ENCODE measurements around the gene RGPD8.

RGPD8 gene

GRCh38 chr2:112459372-112459771 lies 25.9 kb upstream of the RGPD8 start:
- H3K36me3 ChIP-seq (ENCODE audit: control insufficient read depth, low read length): no peaks in the 10 kb centered on the region
- H3K4me1 ChIP-seq (ENCODE audit: control insufficient read depth, low read length): no peaks in the 10 kb centered on the region
- no peaks in the 10 kb centered on the region for H3K9me2 ChIP-seq (replicated peaks; ENCODE audit: control insufficient read depth, low read length)
- H3K4me3 ChIP-seq (ENCODE audit: low read length): no peak overlapping the region
- no peak for TF ChIP-seq EZH2phosphoT487 (IDR thresholded peaks at IDR 0.05; ENCODE audit: borderline replicate concordance, low read length)
- TF ChIP-seq, protein P1, sequence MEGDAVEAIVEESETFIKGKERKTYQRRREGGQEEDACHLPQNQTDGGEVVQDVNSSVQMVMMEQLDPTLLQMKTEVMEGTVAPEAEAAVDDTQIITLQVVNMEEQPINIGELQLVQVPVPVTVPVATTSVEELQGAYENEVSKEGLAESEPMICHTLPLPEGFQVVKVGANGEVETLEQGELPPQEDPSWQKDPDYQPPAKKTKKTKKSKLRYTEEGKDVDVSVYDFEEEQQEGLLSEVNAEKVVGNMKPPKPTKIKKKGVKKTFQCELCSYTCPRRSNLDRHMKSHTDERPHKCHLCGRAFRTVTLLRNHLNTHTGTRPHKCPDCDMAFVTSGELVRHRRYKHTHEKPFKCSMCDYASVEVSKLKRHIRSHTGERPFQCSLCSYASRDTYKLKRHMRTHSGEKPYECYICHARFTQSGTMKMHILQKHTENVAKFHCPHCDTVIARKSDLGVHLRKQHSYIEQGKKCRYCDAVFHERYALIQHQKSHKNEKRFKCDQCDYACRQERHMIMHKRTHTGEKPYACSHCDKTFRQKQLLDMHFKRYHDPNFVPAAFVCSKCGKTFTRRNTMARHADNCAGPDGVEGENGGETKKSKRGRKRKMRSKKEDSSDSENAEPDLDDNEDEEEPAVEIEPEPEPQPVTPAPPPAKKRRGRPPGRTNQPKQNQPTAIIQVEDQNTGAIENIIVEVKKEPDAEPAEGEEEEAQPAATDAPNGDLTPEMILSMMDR (IDR thresholded peaks at IDR 0.05; ENCODE audit: low read depth, low read length, poor library complexity, severe bottlenecking): no peak
- H3K4me2 ChIP-seq (ENCODE audit: low read length): no peak overlapping the region
- no peaks in the 10 kb centered on the region for H3K9me3 ChIP-seq (ENCODE audit: control insufficient read depth, insufficient read depth, low read length)
- no peaks in the 10 kb centered on the region for H3F3A ChIP-seq (ENCODE audit: control insufficient read depth, insufficient read depth)
- H3K27ac ChIP-seq (ENCODE audit: low read depth, low read length): no peak overlapping the region
- H3K79me2 ChIP-seq (ENCODE audit: control insufficient read depth, low read length): no peaks in the 10 kb centered on the region
- H4K20me1 ChIP-seq (ENCODE audit: control insufficient read depth, insufficient read depth, low read depth, low read length): no peaks in the 10 kb centered on the region
- peaks cover 6% of the 10 kb centered on the region; the same call in 1 of the 2 replicates for H3K27me3 ChIP-seq (ENCODE audit: control insufficient read depth, low read length)

DNA sequence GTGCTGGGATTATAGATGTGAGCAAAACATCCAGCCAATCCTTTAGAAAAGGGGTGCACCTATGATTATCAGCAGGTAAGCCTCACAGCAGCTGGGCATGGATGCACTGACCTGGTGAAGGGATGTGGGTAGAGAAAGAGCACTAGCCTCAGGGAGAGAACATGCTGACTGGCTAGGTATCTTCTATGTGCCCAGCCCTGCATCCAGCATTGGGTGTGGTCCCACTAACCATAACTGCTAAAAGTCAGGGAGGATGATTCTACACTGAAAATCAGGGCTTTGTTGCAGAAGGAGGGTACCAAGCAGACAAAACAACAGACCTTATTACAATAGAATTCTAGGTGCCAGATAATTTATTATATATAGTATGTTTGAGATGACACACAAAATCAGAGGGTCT lies 21.1 kb upstream of the RGPD8 start:
- Histone ChIP-seq H3K4me2 (ENCODE audit: low read length) (no peak overlapping the region), H3K27ac (ENCODE audit: low read depth, low read length) (no peak overlapping the region), H3K9me3 (ENCODE audit: control insufficient read depth, insufficient read depth, low read length) (0 out of 2 replicates have a peak, but pooled peaks cover 5% of the 10 kb centered on the region), H3K27me3 (ENCODE audit: control insufficient read depth, low read length) (0 out of 2 replicates have a peak, but pooled peaks cover 2% of the 10 kb centered on the region), H3K79me2 (ENCODE audit: control insufficient read depth, low read length) (no peaks in the 10 kb centered on the region), H3K4me3 (ENCODE audit: low read length) (no peak overlapping the region), H3K4me1 (ENCODE audit: control insufficient read depth, low read length) (no peaks in the 10 kb centered on the region), H3F3A (ENCODE audit: control insufficient read depth, insufficient read depth) (no peaks in the 10 kb centered on the region), H3K36me3 (ENCODE audit: control insufficient read depth, low read length) (no peaks in the 10 kb centered on the region), H3K9me2 (replicated peaks; ENCODE audit: control insufficient read depth, low read length) (no peaks in the 10 kb centered on the region), H4K20me1 (ENCODE audit: control insufficient read depth, insufficient read depth, low read depth, low read length) (no peaks in the 10 kb centered on the region)
- no peak for TF ChIP-seq EZH2phosphoT487 (IDR thresholded peaks at IDR 0.05; ENCODE audit: borderline replicate concordance, low read length)
- TF ChIP-seq, protein P1 (IDR thresholded peaks at IDR 0.05; ENCODE audit: low read depth, low read length, poor library complexity, severe bottlenecking): no peak

GRCh38 chr2:112451317-112451716 lies 17.9 kb upstream of the RGPD8 start:
- Histone ChIP-seq H3K9me3 (ENCODE audit: control insufficient read depth, insufficient read depth, low read length) (0 out of 2 replicates have a peak, but pooled peaks cover 5% of the 10 kb centered on the region), H3K4me2 (ENCODE audit: low read length) (no peak overlapping the region), H3K36me3 (ENCODE audit: control insufficient read depth, low read length) (no peaks in the 10 kb centered on the region), H3K27me3 (ENCODE audit: control insufficient read depth, low read length) (no peaks in the 10 kb centered on the region), H3K27ac (ENCODE audit: low read depth, low read length) (no peak overlapping the region), H3K9me2 (replicated peaks; ENCODE audit: control insufficient read depth, low read length) (no peaks in the 10 kb centered on the region), H3K4me3 (ENCODE audit: low read length) (no peak overlapping the region), H4K20me1 (ENCODE audit: control insufficient read depth, insufficient read depth, low read depth, low read length) (no peaks in the 10 kb centered on the region), H3K4me1 (ENCODE audit: control insufficient read depth, low read length) (no peaks in the 10 kb centered on the region), H3F3A (ENCODE audit: control insufficient read depth, insufficient read depth) (no peaks in the 10 kb centered on the region), H3K79me2 (ENCODE audit: control insufficient read depth, low read length) (no peaks in the 10 kb centered on the region)
- TF ChIP-seq, protein P1 (IDR thresholded peaks at IDR 0.05; ENCODE audit: low read depth, low read length, poor library complexity, severe bottlenecking): no peak
- no peak for TF ChIP-seq EZH2phosphoT487 (IDR thresholded peaks at IDR 0.05; ENCODE audit: borderline replicate concordance, low read length)

Data from DOHH2 (cell line).